ENCODE results near the gene OR2J3.

The OR2J3 gene

DNA sequence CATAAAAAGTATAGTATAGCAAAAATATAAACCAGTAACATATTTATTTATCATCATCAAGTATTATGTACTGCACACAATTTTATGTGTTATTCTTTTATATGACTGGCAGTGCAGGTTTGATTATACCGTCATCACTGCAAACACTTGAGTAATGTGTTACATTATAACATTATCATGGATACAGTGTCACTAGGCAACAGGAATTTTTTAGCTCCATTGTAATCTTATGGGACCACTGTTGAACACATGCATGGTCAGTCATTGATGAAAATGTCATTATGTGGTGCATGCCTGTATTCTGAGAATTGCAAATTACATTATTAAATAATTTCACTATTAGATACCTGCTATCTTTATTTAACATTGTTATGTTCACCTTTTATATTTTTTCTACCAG lies 33.7 kb downstream of the OR2J3 start:
- Histone ChIP-seq H3K4me3 (replicated peaks; ENCODE audit: insufficient read depth, low read length) (no peak overlapping the region), H3K27me3 (ENCODE audit: insufficient read depth, poor library complexity, severe bottlenecking) (no peaks in the 10 kb centered on the region), H3K27ac (replicated peaks) (no peak overlapping the region)
- no peak for TF ChIP-seq CTCF (IDR thresholded peaks at IDR 0.05; ENCODE audit: insufficient read depth, low read length)
- TF ChIP-seq, protein P1, sequence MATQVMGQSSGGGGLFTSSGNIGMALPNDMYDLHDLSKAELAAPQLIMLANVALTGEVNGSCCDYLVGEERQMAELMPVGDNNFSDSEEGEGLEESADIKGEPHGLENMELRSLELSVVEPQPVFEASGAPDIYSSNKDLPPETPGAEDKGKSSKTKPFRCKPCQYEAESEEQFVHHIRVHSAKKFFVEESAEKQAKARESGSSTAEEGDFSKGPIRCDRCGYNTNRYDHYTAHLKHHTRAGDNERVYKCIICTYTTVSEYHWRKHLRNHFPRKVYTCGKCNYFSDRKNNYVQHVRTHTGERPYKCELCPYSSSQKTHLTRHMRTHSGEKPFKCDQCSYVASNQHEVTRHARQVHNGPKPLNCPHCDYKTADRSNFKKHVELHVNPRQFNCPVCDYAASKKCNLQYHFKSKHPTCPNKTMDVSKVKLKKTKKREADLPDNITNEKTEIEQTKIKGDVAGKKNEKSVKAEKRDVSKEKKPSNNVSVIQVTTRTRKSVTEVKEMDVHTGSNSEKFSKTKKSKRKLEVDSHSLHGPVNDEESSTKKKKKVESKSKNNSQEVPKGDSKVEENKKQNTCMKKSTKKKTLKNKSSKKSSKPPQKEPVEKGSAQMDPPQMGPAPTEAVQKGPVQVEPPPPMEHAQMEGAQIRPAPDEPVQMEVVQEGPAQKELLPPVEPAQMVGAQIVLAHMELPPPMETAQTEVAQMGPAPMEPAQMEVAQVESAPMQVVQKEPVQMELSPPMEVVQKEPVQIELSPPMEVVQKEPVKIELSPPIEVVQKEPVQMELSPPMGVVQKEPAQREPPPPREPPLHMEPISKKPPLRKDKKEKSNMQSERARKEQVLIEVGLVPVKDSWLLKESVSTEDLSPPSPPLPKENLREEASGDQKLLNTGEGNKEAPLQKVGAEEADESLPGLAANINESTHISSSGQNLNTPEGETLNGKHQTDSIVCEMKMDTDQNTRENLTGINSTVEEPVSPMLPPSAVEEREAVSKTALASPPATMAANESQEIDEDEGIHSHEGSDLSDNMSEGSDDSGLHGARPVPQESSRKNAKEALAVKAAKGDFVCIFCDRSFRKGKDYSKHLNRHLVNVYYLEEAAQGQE (IDR thresholded peaks at IDR 0.05; ENCODE audit: insufficient replicate concordance, low read depth) = no peak
- TF ChIP-seq SPI1 (IDR thresholded peaks at IDR 0.05; ENCODE audit: borderline replicate concordance, low read depth) = no peak
- no peak for TF ChIP-seq POLR2AphosphoS5 (IDR thresholded peaks at IDR 0.05; ENCODE audit: low read depth)
- TF ChIP-seq GABPA (IDR thresholded peaks at IDR 0.05; ENCODE audit: low read depth) = no peak
- no peak for DNase-seq (ENCODE audit: low read depth in 1 of 2, low spot score in 1 of 2)

GRCh38 chr6:29142309-29142708 lies 34.5 kb downstream of the OR2J3 start:
- no peak for DNase-seq (ENCODE audit: low read depth in 1 of 2, low spot score in 1 of 2)
- TF ChIP-seq, protein P1 (IDR thresholded peaks at IDR 0.05; ENCODE audit: insufficient replicate concordance, low read depth) = no peak
- no peak for TF ChIP-seq GABPA (IDR thresholded peaks at IDR 0.05; ENCODE audit: low read depth)
- no peak for TF ChIP-seq SPI1 (IDR thresholded peaks at IDR 0.05; ENCODE audit: borderline replicate concordance, low read depth)
- TF ChIP-seq POLR2AphosphoS5 (IDR thresholded peaks at IDR 0.05; ENCODE audit: low read depth) = no peak
- Histone ChIP-seq H3K4me3 (replicated peaks; ENCODE audit: insufficient read depth, low read length) (no peak overlapping the region), H3K27me3 (ENCODE audit: insufficient read depth, poor library complexity, severe bottlenecking) (no peaks in the 10 kb centered on the region), H3K27ac (replicated peaks) (no peak overlapping the region)

- no peak overlapping the region for H3K27ac ChIP-seq (replicated peaks)
- TF ChIP-seq SPI1 (IDR thresholded peaks at IDR 0.05; ENCODE audit: borderline replicate concordance, low read depth) (no peak), CTCF (IDR thresholded peaks at IDR 0.05; ENCODE audit: insufficient read depth, low read length) (no peak), GABPA (IDR thresholded peaks at IDR 0.05; ENCODE audit: low read depth) (no peak), POLR2AphosphoS5 (IDR thresholded peaks at IDR 0.05; ENCODE audit: low read depth) (no peak)
- TF ChIP-seq, protein P1 (IDR thresholded peaks at IDR 0.05; ENCODE audit: insufficient replicate concordance, low read depth) = no peak
- no peaks in the 10 kb centered on the region for H3K27me3 ChIP-seq (ENCODE audit: insufficient read depth, poor library complexity, severe bottlenecking)
- no peak overlapping the region for H3K4me3 ChIP-seq (replicated peaks; ENCODE audit: insufficient read depth, low read length)
- no peak for DNase-seq (ENCODE audit: low read depth in 1 of 2, low spot score in 1 of 2)
These were observed 38.3 kb downstream of the OR2J3 start for GRCh38 chr6:29146179-29146578.
